H9 (cell line): ENCODE measurements around the gene CCDC40. TPM values are rescaled to one million over a fixed set of nuclear protein-coding genes. Genes with fewer than 3 reads are reported as not detected.

Source experiments
- DNase-seq: peaks from one replicate; pipeline ENCODE4 v3.0.0-alpha.2; 2017
- H2AFZ ChIP-seq: one replicate; pipeline ENCODE4 v1.6.1; 2013; ENCODE audit warnings: mild to moderate bottlenecking, low read length, control low read depth, moderate library complexity
- H2AK5ac ChIP-seq: 2 replicates; pipeline ENCODE4 v1.6.1; 2013; ENCODE audit warnings: low read length, control low read depth, mixed read lengths; ENCODE audit not compliant: insufficient read length
- H2BK120ac ChIP-seq: one replicate; pipeline ENCODE4 v1.6.1; 2013; ENCODE audit warnings: low read depth, mild to moderate bottlenecking, low read length, control low read depth, inconsistent platforms; ENCODE audit not compliant: poor library complexity, severe bottlenecking
- H2BK12ac ChIP-seq: 2 replicates; pipeline ENCODE4 v1.6.1; 2013; ENCODE audit warnings: low read length, control low read depth, mixed read lengths, low read depth; ENCODE audit not compliant: insufficient read length
- H2BK15ac ChIP-seq: 2 replicates; pipeline ENCODE4 v1.6.1; 2013; ENCODE audit warnings: low read depth, low read length, control low read depth
- H2BK20ac ChIP-seq: one replicate; pipeline ENCODE4 v1.6.1; 2013; ENCODE audit warnings: low read depth, mild to moderate bottlenecking, low read length, control low read depth, inconsistent platforms; ENCODE audit not compliant: poor library complexity, severe bottlenecking
- H2BK5ac ChIP-seq: 2 replicates; pipeline ENCODE4 v1.6.1; 2013; ENCODE audit warnings: low read length, control low read depth, mixed read lengths; ENCODE audit not compliant: insufficient read length
- H3K14ac ChIP-seq: 2 replicates; pipeline ENCODE4 v1.6.1; 2013; ENCODE audit warnings: low read length, control low read depth; ENCODE audit not compliant: insufficient read depth
- H3K18ac ChIP-seq: 2 replicates; pipeline ENCODE4 v1.6.1; 2013; ENCODE audit warnings: low read depth, mild to moderate bottlenecking, mixed read lengths, low read length, control low read depth; ENCODE audit not compliant: insufficient read length
- H3K23ac ChIP-seq: 2 replicates; pipeline ENCODE4 v1.6.1; 2013; ENCODE audit warnings: low read length, control low read depth, mixed read lengths, low read depth; ENCODE audit not compliant: insufficient read length
- H3K23me2 ChIP-seq: 2 replicates; pipeline ENCODE4 v1.6.1; 2013; ENCODE audit warnings: low read depth, mild to moderate bottlenecking, mixed read lengths, low read length, control low read depth; ENCODE audit not compliant: insufficient read length, poor library complexity, severe bottlenecking
- H3K27ac ChIP-seq: 2 replicates; pipeline ENCODE4 v1.5.1; 2013; ENCODE audit warnings: low read length, control low read depth, mixed read lengths, low read depth; ENCODE audit not compliant: insufficient read length
- H3K27me3 ChIP-seq: 2 replicates; pipeline ENCODE4 v1.6.1; 2013; ENCODE audit warnings: low read length, control low read depth, inconsistent platforms; ENCODE audit not compliant: insufficient read depth
- H3K4ac ChIP-seq: 2 replicates; pipeline ENCODE4 v1.6.1; 2013; ENCODE audit warnings: low read depth, mild to moderate bottlenecking, control low read depth, inconsistent platforms, low read length, moderate library complexity
- H3K4me1 ChIP-seq: 2 replicates; pipeline ENCODE4 v1.6.1; 2013; ENCODE audit warnings: low read length, control low read depth, inconsistent platforms; ENCODE audit not compliant: insufficient read depth
- H3K4me2 ChIP-seq: 2 replicates; pipeline ENCODE4 v1.6.1; 2013; ENCODE audit warnings: low read length, control low read depth, mixed read lengths; ENCODE audit not compliant: insufficient read length, insufficient read depth
- H3K56ac ChIP-seq: 2 replicates; pipeline ENCODE4 v1.6.1; 2013; ENCODE audit warnings: low read depth, mild to moderate bottlenecking, mixed read lengths, low read length, control low read depth; ENCODE audit not compliant: insufficient read length
- H3K79me1 ChIP-seq: 2 replicates; pipeline ENCODE4 v1.6.1; 2013; ENCODE audit warnings: low read depth, mild to moderate bottlenecking, moderate library complexity, low read length, control low read depth, inconsistent platforms; ENCODE audit not compliant: insufficient read depth, poor library complexity, severe bottlenecking
- H3K79me2 ChIP-seq: 2 replicates; pipeline ENCODE4 v1.6.1; 2013; ENCODE audit warnings: low read length, control low read depth, inconsistent platforms; ENCODE audit not compliant: insufficient read depth
- H3K9ac ChIP-seq: 2 replicates; pipeline ENCODE4 v1.6.1; 2013; ENCODE audit warnings: low read length, control low read depth, mixed read lengths; ENCODE audit not compliant: insufficient read length; ENCODE audit errors: extremely low read depth
- H3K9me3 ChIP-seq: one replicate; pipeline ENCODE4 v1.6.1; 2013; ENCODE audit warnings: low read depth, low read length, inconsistent platforms; ENCODE audit not compliant: control insufficient read depth
- H3T11ph ChIP-seq: one replicate; pipeline ENCODE4 v1.6.1; 2013; ENCODE audit warnings: mild to moderate bottlenecking, low read length, control low read depth, inconsistent platforms
- H4K20me1 ChIP-seq: one replicate; pipeline ENCODE4 v1.6.1; 2013; ENCODE audit not compliant: control insufficient read depth, insufficient read length, insufficient read depth
- H4K5ac ChIP-seq: 2 replicates; pipeline ENCODE4 v1.6.1; 2013; ENCODE audit warnings: low read depth, mild to moderate bottlenecking, mixed read lengths, low read length, control low read depth; ENCODE audit not compliant: insufficient read length
- H4K8ac ChIP-seq: replicated peaks from 2 replicates; pipeline ENCODE4 v1.6.1; 2013; ENCODE audit warnings: low read length, control low read depth, mixed read lengths, low read depth; ENCODE audit not compliant: insufficient read length
- H4K91ac ChIP-seq: 2 replicates; pipeline ENCODE4 v1.6.1; 2013; ENCODE audit warnings: low read depth, mild to moderate bottlenecking, moderate library complexity, mixed read lengths, low read length, control low read depth; ENCODE audit not compliant: insufficient read length
- H3K27ac Mint-ChIP-seq, 3 experiments: 2 replicates in 2 of 3; 3 replicates in 1 of 3; pipeline ENCODE4 v1.8.0; 2020 to 2021; ENCODE audit warnings: mixed read lengths in 3 of 3, mild to moderate bottlenecking in 1 of 3, moderate library complexity in 1 of 3
- H3K27me3 Mint-ChIP-seq: 2 replicates; pipeline ENCODE4 v1.8.0; 2021; ENCODE audit warnings: low read depth, mild to moderate bottlenecking, moderate library complexity, mixed read lengths
- H3K36me3 Mint-ChIP-seq, 3 experiments: 2 replicates in 2 of 3; 3 replicates in 1 of 3; pipeline ENCODE4 v1.8.0; 2020 to 2021; ENCODE audit warnings: low read depth in 3 of 3, mixed read lengths in 3 of 3; ENCODE audit not compliant: insufficient read depth in 1 of 3
- H3K4me1 Mint-ChIP-seq, 2 experiments: 2 replicates each; pipeline ENCODE4 v1.8.0; 2020; ENCODE audit warnings: mixed read lengths in 2 of 2
- H3K4me3 Mint-ChIP-seq, 2 experiments: 2 replicates in 1 of 2; 3 replicates in 1 of 2; pipeline ENCODE4 v1.8.0; 2020 to 2021; ENCODE audit warnings: mild to moderate bottlenecking in 2 of 2, mixed read lengths in 2 of 2, moderate library complexity in 1 of 2
- H3K9me3 Mint-ChIP-seq, 2 experiments: 2 replicates in 1 of 2; 3 replicates in 1 of 2; pipeline ENCODE4 v1.8.0; 2020; ENCODE audit warnings: mild to moderate bottlenecking in 2 of 2, mixed read lengths in 2 of 2, moderate library complexity in 1 of 2
- WGBS: extraction: QIAGEN DNeasy Blood & Tissue Kit; methylation state at CpG from one replicate; pipeline ENCODE4 v1.1.7; 2013; ENCODE audit warnings: missing lambda C conversion rate, low lambda C conversion rate, mixed read lengths; ENCODE audit not compliant: insufficient read length; ENCODE audit errors: extremely low coverage; 5-methylcytosine and 5-hydroxymethylcytosine counted together
- total RNA-seq: library from RNA; stranded (reverse); gene quantifications from 2 replicates; pipeline ENCODE4 v1.2.1, GENCODE V29; 2021
- TF ChIP-seq, protein P1 (sequence below): fragments of 200-600 bp; sonication (generic); conservative IDR thresholded peaks from 3 replicates; pipeline ENCODE4 v1.8.0; 2021; ENCODE audit warnings: antibody characterized with exemption, mild to moderate bottlenecking

The CCDC40 gene
- total RNA-seq, 1 experiment from 2014 or later, result 8.9 TPM

DNA sequence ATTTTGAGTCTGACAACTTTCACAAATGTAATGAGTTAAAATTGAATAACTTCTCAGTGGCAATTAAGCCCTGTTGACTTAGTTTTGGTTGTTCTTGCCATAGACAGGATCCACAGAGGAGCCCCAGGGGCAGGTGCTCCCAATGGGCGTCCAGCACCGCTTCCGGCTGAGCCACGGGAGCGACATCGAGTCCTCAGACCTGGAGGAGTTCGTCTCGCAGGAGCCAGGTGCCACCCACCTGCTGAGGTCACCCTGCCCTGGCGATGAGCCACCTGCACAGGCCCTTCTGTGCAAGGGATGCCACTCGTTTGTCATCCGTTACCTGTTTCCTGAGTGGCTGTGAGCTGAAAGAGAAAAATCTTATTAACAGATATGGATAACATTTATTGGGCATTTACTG lies 10.7 kb downstream of the CCDC40 start:
- Mint-ChIP-seq H3K4me3 (no peak overlapping the region), H3K27ac (peak overlapping the region in 1 of 3 experiments; percentile 52; a peak in 1 of 7 replicates), H3K36me3 (peaks cover 21 to 32% (median 25%) of the 10 kb centered on the region in 3 experiments), H3K9me3 (peaks cover 2 to 11% of the 10 kb centered on the region in 2 experiments; a peak in 3 of 5 replicates), H3K4me1 (peaks cover 6% of the 10 kb centered on the region in 2 experiments), H3K27me3 (no peaks in the 10 kb centered on the region)
- Histone ChIP-seq H4K20me1 (no peaks in the 10 kb centered on the region), H2BK15ac (no peak overlapping the region), H3K14ac (peak overlapping the region; percentile 21; the same call in 1 of the 2 replicates), H3T11ph (no peak overlapping the region), H2BK5ac (no peak overlapping the region), H2BK20ac (no peak overlapping the region), H3K56ac (no peak overlapping the region), H3K4ac (no peak overlapping the region), H2BK120ac (no peak overlapping the region), H2BK12ac (no peak overlapping the region), H3K79me2 (no peaks in the 10 kb centered on the region), H3K4me1 (no peaks in the 10 kb centered on the region), H3K9ac (no peak overlapping the region), H3K79me1 (no peaks in the 10 kb centered on the region), H4K5ac (no peak overlapping the region), H2AK5ac (no peak overlapping the region), H3K27me3 (no peaks in the 10 kb centered on the region), H4K8ac (no peak overlapping the region), H2AFZ (no peak overlapping the region), H3K9me3 (no peaks in the 10 kb centered on the region), H3K23me2 (no peaks in the 10 kb centered on the region), H4K91ac (no peak overlapping the region), H3K23ac (no peak overlapping the region), H3K18ac (no peak overlapping the region), H3K4me2 (no peak overlapping the region), H3K27ac (no peak overlapping the region)
- no CpG with 5 or more reads among the region's 11 CpGs for WGBS
- TF ChIP-seq, protein P1, sequence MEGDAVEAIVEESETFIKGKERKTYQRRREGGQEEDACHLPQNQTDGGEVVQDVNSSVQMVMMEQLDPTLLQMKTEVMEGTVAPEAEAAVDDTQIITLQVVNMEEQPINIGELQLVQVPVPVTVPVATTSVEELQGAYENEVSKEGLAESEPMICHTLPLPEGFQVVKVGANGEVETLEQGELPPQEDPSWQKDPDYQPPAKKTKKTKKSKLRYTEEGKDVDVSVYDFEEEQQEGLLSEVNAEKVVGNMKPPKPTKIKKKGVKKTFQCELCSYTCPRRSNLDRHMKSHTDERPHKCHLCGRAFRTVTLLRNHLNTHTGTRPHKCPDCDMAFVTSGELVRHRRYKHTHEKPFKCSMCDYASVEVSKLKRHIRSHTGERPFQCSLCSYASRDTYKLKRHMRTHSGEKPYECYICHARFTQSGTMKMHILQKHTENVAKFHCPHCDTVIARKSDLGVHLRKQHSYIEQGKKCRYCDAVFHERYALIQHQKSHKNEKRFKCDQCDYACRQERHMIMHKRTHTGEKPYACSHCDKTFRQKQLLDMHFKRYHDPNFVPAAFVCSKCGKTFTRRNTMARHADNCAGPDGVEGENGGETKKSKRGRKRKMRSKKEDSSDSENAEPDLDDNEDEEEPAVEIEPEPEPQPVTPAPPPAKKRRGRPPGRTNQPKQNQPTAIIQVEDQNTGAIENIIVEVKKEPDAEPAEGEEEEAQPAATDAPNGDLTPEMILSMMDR, result no peak
- DNase-seq, result no peak
